ENCODE data around the gene DYNLRB1.

DYNLRB1 gene

GRCh38 chr20:34558320-34559218 is 42.3 kb downstream of the DYNLRB1 start, which contains the start of gene MAP1LC3A:
TSS of gene MAP1LC3A (plus strand) at chr20:34558718. CDS start at chr20:34558869, 151 bp downstream.
- Mint-ChIP-seq H3K4me3 (peak within 1 kb of the TSS; percentile 82 to 88 (median 87)), H3K27ac (peak within 1 kb of the TSS in 2 of 3 experiments; percentile 44 to 88), H3K4me1 (peaks cover 11% of the 10 kb centered on the region), H3K27me3 (ENCODE audit: low read depth) (no peaks in the 10 kb centered on the region), H3K9me3 (no peaks in the 10 kb centered on the region), H3K36me3 (ENCODE audit: low read depth) (no peaks in the 10 kb centered on the region)
- no peak for TF ChIP-seq CTCF (IDR thresholded peaks at IDR 0.05; ENCODE audit: unreplicated experiment in 3 of 3)

- Mint-ChIP-seq H3K36me3 (ENCODE audit: low read depth) (no peaks in the 10 kb centered on the region), H3K9me3 (no peaks in the 10 kb centered on the region), H3K4me1 (peaks cover 6% of the 10 kb centered on the region), H3K4me3 (peak overlapping the region; percentile 76 to 88 (median 87)), H3K27me3 (ENCODE audit: low read depth) (no peaks in the 10 kb centered on the region), H3K27ac (peak overlapping the region in 2 of 3 experiments; percentile 44 to 88)
- no peak for TF ChIP-seq CTCF (IDR thresholded peaks at IDR 0.05; ENCODE audit: unreplicated experiment in 3 of 3)
Measured at GRCh38 chr20:34559311-34560140, 43.3 kb downstream of the DYNLRB1 start.

DNA sequence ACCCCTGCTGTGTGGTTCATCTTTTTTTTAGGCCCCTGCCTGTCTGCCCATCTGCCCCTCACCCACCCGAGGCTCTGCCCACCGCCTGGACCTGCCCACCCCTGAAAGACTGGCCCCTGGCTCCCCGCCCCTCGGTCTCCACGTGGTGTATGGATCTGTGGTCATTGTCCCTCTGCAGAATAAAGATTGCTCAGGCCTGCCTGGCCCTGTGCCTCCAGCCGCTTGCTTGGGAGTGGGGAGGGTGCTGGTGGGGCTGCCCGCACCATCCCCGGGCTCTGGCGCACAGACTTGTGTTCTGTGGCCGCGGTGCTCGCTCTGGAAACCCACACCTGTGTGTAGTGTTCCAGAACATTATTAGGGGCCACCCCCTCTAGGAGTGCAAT is 43.9 kb downstream of the DYNLRB1 start:
- Mint-ChIP-seq H3K36me3 (ENCODE audit: low read depth) (no peaks in the 10 kb centered on the region), H3K9me3 (no peaks in the 10 kb centered on the region), H3K27ac (peak overlapping the region in 1 of 3 experiments; percentile 82), H3K4me3 (peak overlapping the region; percentile 76 to 88 (median 87)), H3K4me1 (peaks cover 6% of the 10 kb centered on the region), H3K27me3 (ENCODE audit: low read depth) (no peaks in the 10 kb centered on the region)
- TF ChIP-seq CTCF (IDR thresholded peaks at IDR 0.05; ENCODE audit: unreplicated experiment in 3 of 3) = no peak

DNA sequence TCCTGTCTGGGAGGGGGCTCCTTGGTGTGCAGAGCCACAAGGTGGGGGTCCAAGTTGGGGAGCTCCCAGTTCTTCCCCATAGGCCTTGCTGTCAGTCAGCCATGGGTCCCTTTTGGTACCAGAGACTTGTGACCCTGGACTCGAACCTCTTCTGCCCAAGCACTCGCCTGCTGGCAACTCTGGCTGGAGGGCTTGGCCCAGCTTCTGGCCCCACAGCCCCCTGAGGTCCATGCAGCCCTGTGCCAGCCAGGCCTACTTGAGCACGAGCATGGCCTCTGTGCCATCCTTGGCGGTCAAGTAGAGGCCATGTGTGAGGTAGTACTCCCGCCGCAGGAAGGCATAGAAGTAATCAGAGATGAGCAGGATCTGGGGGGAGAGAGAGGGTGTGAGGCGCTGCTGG is 44.4 kb downstream of the DYNLRB1 start:
- H3K27ac Mint-ChIP-seq = peak overlapping the region in 1 of 3 experiments; percentile 82
- peaks cover 6% of the 10 kb centered on the region for H3K4me1 Mint-ChIP-seq

GRCh38 chr20:34561661-34562060 is 45.4 kb downstream of the DYNLRB1 start:
- Mint-ChIP-seq H3K9me3 (no peaks in the 10 kb centered on the region), H3K4me3 (peak overlapping the region; percentile 54 to 77 (median 76)), H3K36me3 (ENCODE audit: low read depth) (peaks cover 3% of the 10 kb centered on the region), H3K27ac (peak overlapping the region in 1 of 3 experiments; percentile 6), H3K27me3 (ENCODE audit: low read depth) (no peaks in the 10 kb centered on the region), H3K4me1 (peaks cover 6% of the 10 kb centered on the region)
- no peak for TF ChIP-seq CTCF (IDR thresholded peaks at IDR 0.05; ENCODE audit: unreplicated experiment in 3 of 3)

More for the DNA sequence above, 44.4 kb downstream of the DYNLRB1 start:
- H3K36me3 Mint-ChIP-seq (ENCODE audit: low read depth) = peaks cover 2% of the 10 kb centered on the region
- no peaks in the 10 kb centered on the region for H3K27me3 Mint-ChIP-seq (ENCODE audit: low read depth)
- TF ChIP-seq CTCF (IDR thresholded peaks at IDR 0.05; ENCODE audit: unreplicated experiment in 3 of 3) = no peak
- peak overlapping the region in 2 of 3 experiments; percentile 76 to 88 for H3K4me3 Mint-ChIP-seq
- H3K9me3 Mint-ChIP-seq = no peaks in the 10 kb centered on the region

Data from nephron (organoid).